Smooth muscle cell (in vitro differentiated cells): Measurements from ENCODE around the gene HPS4. TPM values are rescaled to one million over a fixed set of nuclear protein-coding genes. Genes with fewer than 3 reads are reported as not detected.

Experiments
- DNase-seq: peaks from one replicate; lab custom pipeline; 2025; ENCODE audit not compliant: unreplicated experiment; lab: John Stamatoyannopoulos, UW
- H2AFZ ChIP-seq: fragments of 200-600 bp; sonication (generic); 2 replicates; pipeline ENCODE4 v1.6.0; 2016; ENCODE audit warnings: antibody characterized with exemption, low read depth, mild to moderate bottlenecking
- H3F3A ChIP-seq: fragments of 200-600 bp; sonication (generic); 2 replicates; pipeline ENCODE4 v1.6.0; 2017; ENCODE audit warnings: antibody characterized with exemption, low read depth
- H3K27ac ChIP-seq: fragments of 200-600 bp; sonication (generic); 2 replicates; pipeline ENCODE4 v1.5.1; 2016; ENCODE audit warnings: low read depth, mild to moderate bottlenecking
- H3K27me3 ChIP-seq: fragments of 200-600 bp; sonication (generic); 2 replicates; pipeline ENCODE4 v1.6.1; 2016; ENCODE audit warnings: low read depth, mild to moderate bottlenecking
- H3K36me3 ChIP-seq: fragments of 200-600 bp; sonication (generic); 2 replicates; pipeline ENCODE4 v1.5.1; 2016; ENCODE audit warnings: low read depth
- H3K4me1 ChIP-seq: fragments of 200-600 bp; sonication (generic); 2 replicates; pipeline ENCODE4 v1.5.1; 2016; ENCODE audit warnings: low read depth
- H3K4me2 ChIP-seq: fragments of 200-600 bp; sonication (generic); 2 replicates; pipeline ENCODE4 v1.6.0; 2016; ENCODE audit warnings: mild to moderate bottlenecking
- H3K4me3 ChIP-seq: fragments of 200-600 bp; sonication (generic); 2 replicates; pipeline ENCODE4 v1.5.1; 2016; ENCODE audit warnings: mild to moderate bottlenecking
- H3K79me2 ChIP-seq: fragments of 200-600 bp; sonication (generic); 2 replicates; pipeline ENCODE4 v1.6.0; 2016; ENCODE audit warnings: low read depth, mild to moderate bottlenecking
- H3K9ac ChIP-seq: fragments of 200-600 bp; sonication (generic); 2 replicates; pipeline ENCODE4 v1.6.0; 2016; ENCODE audit warnings: low read depth
- H3K9me3 ChIP-seq: fragments of 200-600 bp; sonication (generic); replicated peaks from 2 replicates; pipeline ENCODE4 v1.5.1; 2016; ENCODE audit warnings: low read depth
- H4K20me1 ChIP-seq: fragments of 200-600 bp; sonication (generic); 2 replicates; pipeline ENCODE4 v1.6.0; 2016; ENCODE audit warnings: low read depth
- WGBS: methylation state at CpG from one replicate; pipeline ENCODE4 v1.1.7; 2016; ENCODE audit warnings: low lambda C conversion rate; 5-methylcytosine and 5-hydroxymethylcytosine counted together
- polyA plus RNA-seq: library from polyadenylated mRNA; unstranded; fragments of >200 nt; fragmentation: Nextera tagmentation; extraction: Ambion mirVana; gene quantifications from 2 replicates; pipeline ENCODE4 v1.2.1, GENCODE V29; 2016
- total RNA-seq: library from RNA; depleted of rRNA; stranded (reverse); fragments of >200 nt; gene quantifications from 2 replicates; pipeline ENCODE4 v1.2.3, GENCODE V29; 2014
- TF ChIP-seq, protein P1 (sequence below): fragments of 200-600 bp; sonication (generic); IDR thresholded peaks from 2 replicates; pipeline ENCODE4 v1.5.1; 2017; ENCODE audit warnings: borderline replicate concordance, mild to moderate bottlenecking, antibody characterized with exemption; ENCODE audit not compliant: insufficient read depth, poor library complexity, severe bottlenecking

HPS4 gene
- total and polyA plus RNA-seq, 2 experiments from 2014 or later: 18.2 to 46.3 TPM

DNA sequence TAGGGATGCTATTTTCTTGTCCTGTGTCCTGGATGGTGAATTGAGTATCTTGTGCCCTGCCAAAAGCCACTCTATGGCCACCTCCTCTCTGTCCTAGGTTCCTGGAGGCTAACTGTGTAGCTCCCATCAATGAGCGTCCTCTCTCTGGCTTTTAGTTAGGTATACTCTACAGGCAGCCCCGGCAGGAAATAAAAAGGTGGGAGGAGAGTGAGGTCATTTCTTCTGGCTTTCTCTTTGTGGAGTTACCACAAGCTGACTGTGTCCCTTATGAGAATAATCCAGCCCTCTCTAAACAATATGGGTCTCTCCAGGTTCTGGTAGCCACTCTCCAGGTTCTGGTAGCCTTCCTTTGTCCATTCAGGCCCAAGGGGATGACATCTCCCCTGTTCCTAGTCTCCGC, 66.2 kb downstream of the HPS4 start:
- DNase-seq: no peak
- no peaks in the 10 kb centered on the region for H4K20me1 ChIP-seq
- H3K4me1 ChIP-seq: no peaks in the 10 kb centered on the region
- H3K79me2 ChIP-seq: no peaks in the 10 kb centered on the region
- H3K4me2 ChIP-seq: peak overlapping the region; percentile 54
- no peaks in the 10 kb centered on the region for H3K9me3 ChIP-seq
- H3K27me3 ChIP-seq: peaks cover 1% of the 10 kb centered on the region
- no peaks in the 10 kb centered on the region for H3K36me3 ChIP-seq
- no peaks in the 10 kb centered on the region for H3F3A ChIP-seq
- no peak overlapping the region for H3K27ac ChIP-seq
- TF ChIP-seq, protein P1, sequence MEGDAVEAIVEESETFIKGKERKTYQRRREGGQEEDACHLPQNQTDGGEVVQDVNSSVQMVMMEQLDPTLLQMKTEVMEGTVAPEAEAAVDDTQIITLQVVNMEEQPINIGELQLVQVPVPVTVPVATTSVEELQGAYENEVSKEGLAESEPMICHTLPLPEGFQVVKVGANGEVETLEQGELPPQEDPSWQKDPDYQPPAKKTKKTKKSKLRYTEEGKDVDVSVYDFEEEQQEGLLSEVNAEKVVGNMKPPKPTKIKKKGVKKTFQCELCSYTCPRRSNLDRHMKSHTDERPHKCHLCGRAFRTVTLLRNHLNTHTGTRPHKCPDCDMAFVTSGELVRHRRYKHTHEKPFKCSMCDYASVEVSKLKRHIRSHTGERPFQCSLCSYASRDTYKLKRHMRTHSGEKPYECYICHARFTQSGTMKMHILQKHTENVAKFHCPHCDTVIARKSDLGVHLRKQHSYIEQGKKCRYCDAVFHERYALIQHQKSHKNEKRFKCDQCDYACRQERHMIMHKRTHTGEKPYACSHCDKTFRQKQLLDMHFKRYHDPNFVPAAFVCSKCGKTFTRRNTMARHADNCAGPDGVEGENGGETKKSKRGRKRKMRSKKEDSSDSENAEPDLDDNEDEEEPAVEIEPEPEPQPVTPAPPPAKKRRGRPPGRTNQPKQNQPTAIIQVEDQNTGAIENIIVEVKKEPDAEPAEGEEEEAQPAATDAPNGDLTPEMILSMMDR: no peak
- WGBS: 67% methylated on average over 3 of the region's 3 CpGs
- no peak overlapping the region for H3K9ac ChIP-seq
- H3K4me3 ChIP-seq: no peak overlapping the region
- no peak overlapping the region for H2AFZ ChIP-seq

DNA sequence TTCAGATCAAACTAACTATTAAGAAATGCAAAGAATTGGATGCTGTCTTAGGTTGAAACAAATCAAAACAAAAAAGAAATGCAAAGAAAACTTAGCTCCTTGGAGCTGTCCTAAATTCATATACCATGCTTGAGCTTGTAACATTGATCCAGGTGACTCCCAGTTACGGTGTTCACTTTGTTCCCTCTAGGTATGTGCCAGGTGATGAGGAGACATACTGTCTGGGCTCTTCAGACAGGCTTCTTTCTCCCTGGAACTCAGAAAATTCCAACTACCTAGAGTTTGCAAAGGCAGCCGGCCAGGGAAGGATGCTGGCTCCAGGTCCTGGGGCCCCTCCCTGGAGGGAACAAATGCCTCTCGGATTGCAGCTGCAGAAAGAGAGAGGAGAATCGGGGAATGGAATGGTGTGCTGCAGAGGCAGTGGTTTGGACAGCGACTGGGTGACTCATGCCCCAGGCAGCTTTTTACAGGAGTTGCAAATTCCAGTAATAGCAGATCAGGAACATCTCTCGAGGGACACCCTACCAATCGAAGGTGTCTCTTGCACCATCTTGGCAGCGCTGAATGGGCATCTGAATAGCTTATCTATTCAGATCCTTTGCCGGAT, 66.8 kb downstream of the HPS4 start:
- Histone ChIP-seq H3K79me2 (no peaks in the 10 kb centered on the region), H3K9ac (no peak overlapping the region), H3K36me3 (no peaks in the 10 kb centered on the region), H4K20me1 (no peaks in the 10 kb centered on the region), H3K27ac (no peak overlapping the region), H3K4me1 (no peaks in the 10 kb centered on the region), H3K4me2 (peak overlapping the region; percentile 54), H3K9me3 (no peaks in the 10 kb centered on the region), H3K27me3 (peaks cover 8% of the 10 kb centered on the region), H3F3A (no peaks in the 10 kb centered on the region), H2AFZ (no peak overlapping the region), H3K4me3 (no peak overlapping the region)
- WGBS: 20% methylated on average over 9 of the region's 9 CpGs
- DNase-seq: no peak
- TF ChIP-seq, protein P1: no peak

DNA sequence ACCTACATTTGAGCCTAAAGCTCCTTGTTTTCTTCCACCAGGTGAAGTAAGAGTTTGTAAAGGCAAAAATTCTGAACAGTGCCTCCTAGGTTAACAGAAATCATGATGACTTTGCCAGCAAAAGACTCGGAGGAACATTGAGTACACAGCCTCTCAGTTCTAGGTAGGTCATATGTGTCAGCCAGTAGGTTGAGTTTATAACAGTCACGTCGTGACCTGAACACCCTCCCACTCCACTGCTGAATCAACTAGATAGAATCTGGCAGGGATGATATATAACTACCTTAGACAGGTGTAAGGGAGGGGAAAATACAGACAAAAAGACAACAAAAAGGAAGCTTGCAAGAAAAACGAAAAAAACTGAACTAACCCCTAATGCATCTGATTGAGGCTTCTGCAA, 67.3 kb downstream of the HPS4 start:
- Histone ChIP-seq H3F3A (no peaks in the 10 kb centered on the region), H3K4me1 (no peaks in the 10 kb centered on the region), H3K27ac (no peak overlapping the region), H2AFZ (no peak overlapping the region), H3K79me2 (no peaks in the 10 kb centered on the region), H4K20me1 (no peaks in the 10 kb centered on the region), H3K4me2 (no peak overlapping the region), H3K9ac (no peak overlapping the region), H3K9me3 (no peaks in the 10 kb centered on the region), H3K27me3 (peaks cover 13% of the 10 kb centered on the region), H3K4me3 (no peak overlapping the region), H3K36me3 (no peaks in the 10 kb centered on the region)
- no peak for DNase-seq
- TF ChIP-seq, protein P1: no peak
- 67% methylated on average over 4 of the region's 4 CpGs for WGBS

DNA sequence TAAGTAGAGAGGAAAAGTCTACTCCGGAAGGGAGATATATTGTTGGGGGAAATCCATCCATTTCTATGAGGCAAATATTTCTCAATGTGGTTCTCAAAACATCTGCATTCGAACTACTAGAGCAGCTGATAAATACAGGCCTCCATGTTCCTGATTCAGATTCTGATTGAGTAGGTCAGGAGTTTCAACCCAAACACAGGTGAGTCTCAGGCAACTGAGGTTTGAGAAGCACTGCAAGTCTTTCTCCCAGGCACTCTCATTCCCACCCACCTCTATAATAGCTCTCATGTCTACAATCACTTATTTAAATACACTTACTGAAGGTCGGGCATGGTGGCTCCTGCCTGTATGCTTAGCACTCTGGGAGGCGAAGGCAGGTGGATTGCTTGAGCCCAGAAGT, 69.2 kb downstream of the HPS4 start:
- no peak overlapping the region for H3K9ac ChIP-seq
- TF ChIP-seq, protein P1: no peak
- H3K27me3 ChIP-seq: peaks cover 24% of the 10 kb centered on the region
- no peak overlapping the region for H3K4me3 ChIP-seq
- H4K20me1 ChIP-seq: no peaks in the 10 kb centered on the region
- H3F3A ChIP-seq: no peaks in the 10 kb centered on the region
- no peaks in the 10 kb centered on the region for H3K4me1 ChIP-seq
- no peaks in the 10 kb centered on the region for H3K79me2 ChIP-seq
- 98% methylated on average over 4 of the region's 4 CpGs for WGBS
- H3K9me3 ChIP-seq: no peaks in the 10 kb centered on the region
- DNase-seq: no peak
- no peak overlapping the region for H2AFZ ChIP-seq
- H3K36me3 ChIP-seq: no peaks in the 10 kb centered on the region
- no peak overlapping the region for H3K4me2 ChIP-seq
- no peak overlapping the region for H3K27ac ChIP-seq
